C1 segment of cervical spinal cord (tissue), 14 donors: ENCODE data around the gene GALNT17.

Source experiments
- DNase-seq, 14 donors: peaks; one replicate each; lab custom pipeline; 2025; lab: John Stamatoyannopoulos, UW

GALNT17 gene

DNA sequence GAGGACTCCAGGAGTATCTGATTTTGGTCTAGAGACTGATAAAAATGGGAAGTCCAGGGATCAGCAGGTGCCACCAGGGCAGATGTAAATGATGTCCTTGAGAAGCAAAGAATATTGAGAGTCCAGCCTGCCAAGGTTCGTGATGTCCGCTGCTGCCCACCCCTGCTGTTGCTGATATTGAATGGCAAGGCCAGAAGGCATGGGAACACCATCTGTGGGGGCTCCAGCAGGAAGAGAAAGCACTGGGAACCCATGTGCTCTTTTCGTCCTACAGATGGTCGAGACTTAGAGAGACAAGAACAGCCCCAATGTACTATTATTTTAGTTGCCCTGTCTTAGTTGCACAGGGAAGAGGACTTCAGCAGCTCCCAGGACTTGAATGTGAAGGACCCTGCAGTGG is 363.9 kb downstream of the GALNT17 start:
- DNase-seq = peak in 1 of 14 donors; percentile 51

DNA sequence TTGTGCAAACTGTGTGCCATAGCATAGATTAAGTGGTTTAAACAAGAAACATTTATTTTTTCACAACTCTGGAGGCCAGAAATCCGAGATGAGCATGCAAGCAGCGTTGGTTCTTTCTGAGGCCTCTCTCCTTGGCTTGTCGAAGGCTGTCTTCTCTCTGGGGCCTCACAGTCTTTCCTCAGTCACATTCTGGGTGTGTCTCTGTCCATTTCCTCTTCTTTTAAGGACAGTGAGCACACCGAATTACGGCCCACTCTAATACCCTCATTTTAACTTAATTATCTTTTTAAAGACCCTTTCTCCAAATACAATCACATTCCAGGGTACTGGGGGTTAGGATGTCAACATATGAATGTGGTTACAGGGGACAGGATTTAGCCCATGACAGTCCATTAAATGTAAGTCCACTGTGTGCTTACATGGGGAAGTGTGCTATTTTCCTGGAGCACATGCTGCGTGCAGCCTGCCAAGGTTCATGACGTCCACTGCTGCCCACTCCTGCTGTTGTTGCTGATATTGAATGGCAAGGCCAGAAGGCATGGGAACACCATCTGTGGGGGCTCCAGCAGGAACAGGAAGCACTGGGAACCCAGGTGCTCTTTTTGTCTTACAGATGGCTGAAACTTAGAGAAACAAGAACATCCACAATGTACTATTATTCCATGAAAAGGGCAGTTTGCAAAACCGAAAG is 365.5 kb downstream of the GALNT17 start:
- peak in 4 of 14 donors; percentile 13 to 98 (median 19) for DNase-seq

DNA sequence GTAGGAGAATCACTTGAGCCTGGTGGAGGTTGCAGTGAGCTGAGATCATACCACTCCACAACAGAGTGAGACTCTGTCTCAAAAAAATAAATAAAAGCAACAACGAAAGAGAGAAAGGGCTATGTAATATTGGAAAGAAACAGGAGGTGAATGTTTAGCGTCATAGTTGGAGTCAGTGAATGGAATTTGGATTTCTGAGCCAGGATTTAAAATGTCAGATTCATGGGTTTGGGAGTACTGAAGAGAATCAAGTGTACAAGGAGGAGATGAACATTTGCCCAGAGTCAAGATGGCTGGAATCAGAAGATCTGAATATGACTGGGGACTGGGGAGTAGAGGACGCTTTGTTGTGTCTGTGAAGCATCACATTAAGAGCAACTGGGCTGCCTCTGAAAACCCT is 366.4 kb downstream of the GALNT17 start:
- no peak for DNase-seq

DNA sequence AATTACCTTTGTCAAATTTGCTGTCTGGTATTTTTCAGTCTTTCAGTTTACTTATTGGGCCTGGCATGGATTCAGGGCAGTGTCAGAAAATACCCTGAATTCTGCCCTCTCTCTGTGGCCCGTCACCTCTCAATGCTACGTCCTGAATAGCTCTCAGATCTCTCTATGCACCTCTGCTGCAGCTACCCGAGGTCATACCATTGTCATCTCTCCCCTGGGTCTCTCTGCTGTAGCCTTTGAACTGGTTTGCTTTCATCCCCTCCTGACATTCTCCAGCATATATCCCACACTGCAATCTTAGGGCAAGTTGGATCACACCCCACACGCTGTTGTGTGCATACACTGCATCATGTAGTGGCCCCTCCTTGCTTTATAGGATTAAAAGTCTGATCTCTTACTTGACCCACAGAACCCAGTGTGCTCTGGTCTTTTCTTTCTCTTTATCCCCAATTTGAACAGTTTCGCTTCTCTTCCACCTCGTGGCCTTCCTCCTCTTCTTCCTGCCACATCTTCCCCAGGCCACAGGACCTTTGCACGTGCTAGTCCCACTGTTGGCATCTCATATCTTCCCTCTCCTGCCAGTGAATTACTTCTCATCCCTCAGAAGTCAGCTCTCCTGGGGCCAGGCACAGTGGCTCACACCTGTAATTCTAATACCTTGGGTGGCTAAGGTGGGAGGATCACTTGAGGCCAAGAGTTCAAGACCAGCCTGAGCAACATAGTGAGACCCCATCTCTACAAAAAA is 372.9 kb downstream of the GALNT17 start:
- DNase-seq = no peak

DNA sequence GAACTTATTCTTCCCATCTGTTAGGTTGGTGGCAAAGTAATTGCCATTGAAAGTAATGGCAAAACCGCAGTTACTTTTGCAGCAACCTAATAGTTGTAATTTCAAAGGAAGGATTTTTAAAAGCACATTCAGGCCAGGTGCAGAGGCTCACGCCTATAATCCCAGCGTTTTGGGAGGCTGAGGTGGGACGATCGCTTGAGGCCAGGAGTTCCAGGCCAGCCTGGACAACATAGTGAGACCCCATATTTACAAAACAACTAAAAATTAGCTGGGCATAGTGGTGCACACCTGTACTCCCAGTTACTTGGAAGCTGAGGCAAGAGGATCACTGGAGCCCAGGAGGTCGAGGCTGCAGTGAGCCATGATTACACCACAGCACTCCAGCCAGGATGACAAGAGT is 374.9 kb downstream of the GALNT17 start:
- no peak for DNase-seq

DNA sequence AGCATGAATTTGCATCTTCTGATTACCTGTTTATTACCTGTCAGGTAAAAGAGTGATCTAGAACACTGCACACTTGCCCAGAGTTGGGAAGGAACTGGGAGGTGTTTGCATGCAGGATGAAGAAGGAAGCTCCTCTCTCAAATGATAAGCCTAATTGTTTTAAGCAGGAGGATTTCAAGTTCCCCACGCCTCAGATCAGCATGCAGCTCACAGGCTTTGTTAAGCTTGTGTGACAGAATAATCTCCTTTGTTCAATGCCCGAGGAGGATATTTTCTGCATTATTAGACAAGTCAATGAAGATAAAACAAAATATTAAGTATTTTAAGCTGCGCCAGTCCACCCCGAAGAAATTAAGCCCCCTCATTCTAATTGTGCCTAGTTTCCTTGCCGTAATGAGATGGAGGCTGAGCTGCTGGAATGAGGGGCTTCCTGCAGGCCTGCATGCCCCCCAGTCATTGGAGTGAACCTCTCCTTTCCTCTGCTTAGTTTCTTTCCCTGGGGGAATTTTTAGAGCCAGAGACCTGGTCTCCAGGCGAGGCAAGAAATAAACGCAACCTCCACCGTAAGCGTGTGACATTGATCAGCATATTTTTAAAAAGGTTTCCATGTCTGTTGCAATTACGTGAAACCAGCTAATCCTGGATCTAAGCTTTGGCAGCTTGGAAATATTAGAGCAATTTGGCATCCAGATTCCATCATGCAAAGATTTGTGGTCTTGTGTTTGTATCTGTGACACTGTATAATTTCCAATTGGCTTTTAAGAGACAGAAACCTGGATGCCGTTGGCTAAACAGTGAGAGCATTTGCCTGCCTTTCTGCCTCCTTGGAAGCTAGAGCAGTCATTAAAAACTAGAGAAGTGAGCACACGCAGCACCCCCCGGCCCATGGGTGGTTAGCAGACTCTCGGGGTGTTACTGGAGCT is 376.0 kb downstream of the GALNT17 start:
- no peak for DNase-seq

DNA sequence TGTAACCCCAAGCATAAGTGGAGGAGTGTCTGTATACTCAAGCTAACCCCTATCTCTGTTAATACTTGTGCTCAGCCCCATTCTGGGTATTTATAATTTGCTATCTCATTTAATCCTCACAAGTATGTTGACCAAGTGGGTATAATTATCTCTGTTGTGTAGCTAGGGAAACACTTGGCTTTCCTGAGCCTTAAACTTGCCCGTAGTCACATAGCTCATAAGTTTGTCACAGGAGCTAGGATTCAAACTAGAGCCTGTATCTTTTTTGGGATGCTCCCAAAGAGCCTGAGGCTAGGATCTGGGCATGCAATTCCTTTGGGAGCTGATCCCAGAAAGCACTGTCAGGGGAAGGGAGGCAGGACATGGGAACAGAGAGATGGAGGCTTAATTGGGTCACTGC is 377.4 kb downstream of the GALNT17 start:
- no peak for DNase-seq

DNA sequence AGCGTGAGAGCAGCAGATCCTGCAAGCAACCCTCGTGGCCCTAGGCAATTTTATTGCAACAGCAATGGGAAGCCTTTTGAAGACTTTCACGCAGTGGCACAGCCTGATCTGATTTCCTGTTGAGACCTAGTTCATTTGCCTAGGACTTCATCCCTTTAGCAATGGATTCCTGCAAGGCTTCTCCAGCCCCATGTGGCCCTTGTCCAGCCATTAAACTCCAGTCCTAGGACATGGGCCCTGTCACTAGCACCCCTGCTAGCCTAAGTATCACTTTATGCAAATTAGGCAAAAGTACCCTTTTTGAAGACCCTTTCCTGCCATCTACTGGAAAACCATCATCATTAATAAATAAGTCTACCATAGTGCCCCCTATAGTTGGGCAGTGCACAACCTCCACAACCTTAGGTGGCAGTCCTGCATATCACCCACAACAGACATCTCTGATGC is 379.4 kb downstream of the GALNT17 start:
- no peak for DNase-seq

DNA sequence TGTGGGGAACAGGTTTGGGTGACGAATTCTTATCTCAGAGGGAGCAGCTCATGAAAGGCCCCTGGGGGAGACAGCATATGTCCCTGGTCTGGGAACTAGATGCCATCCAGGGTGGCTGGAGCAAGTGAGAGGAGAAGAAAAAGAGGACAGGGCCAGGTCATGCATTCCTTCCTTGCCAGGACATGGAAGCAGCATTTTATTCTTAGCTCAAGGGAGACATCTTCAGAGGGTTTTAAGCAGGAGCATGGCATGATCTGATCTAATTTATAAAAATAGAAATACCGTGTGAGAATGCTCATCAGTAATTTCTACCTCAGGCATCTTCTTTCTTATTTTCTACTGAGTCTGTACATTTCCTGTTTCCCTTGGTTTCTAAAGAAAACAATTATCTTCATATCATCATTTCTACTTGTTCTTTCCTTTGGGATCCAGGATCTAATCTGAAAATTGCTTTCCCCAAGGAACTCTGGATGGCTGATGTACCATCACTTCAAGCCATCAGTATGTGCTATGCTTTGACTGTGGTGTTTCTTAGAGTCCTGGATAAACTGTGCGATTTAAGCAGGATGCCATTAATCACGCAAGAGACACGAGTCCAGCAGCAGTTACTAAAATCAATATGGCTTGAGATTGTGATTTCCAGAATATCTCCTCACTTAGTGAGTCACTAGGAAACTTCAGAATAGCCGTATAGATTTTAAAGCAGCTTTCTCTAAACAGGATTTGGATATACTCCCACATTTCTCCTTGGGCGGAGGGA is 386.2 kb downstream of the GALNT17 start:
- peak in 1 of 14 donors; percentile 25 for DNase-seq

DNA sequence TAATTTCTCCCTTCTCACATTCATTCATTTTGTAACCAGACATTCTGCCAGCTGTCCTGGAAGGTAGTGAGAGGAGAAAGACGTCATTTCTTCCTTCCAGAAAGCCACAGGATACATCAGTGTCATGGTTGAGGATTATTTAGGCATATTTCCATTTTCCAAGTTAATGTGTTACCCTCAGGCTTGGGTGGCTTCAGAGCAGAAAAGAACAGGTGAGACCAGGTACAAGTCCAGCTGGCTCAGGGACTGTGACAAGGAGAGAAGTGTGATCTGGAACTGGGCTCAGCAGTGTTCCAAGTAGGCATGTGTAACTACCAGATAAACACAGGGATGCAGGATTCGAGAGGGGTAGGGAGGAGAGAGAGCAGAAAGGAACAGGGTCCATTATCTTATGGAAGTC is 386.9 kb downstream of the GALNT17 start:
- peak in 1 of 14 donors; percentile 39 for DNase-seq

DNA sequence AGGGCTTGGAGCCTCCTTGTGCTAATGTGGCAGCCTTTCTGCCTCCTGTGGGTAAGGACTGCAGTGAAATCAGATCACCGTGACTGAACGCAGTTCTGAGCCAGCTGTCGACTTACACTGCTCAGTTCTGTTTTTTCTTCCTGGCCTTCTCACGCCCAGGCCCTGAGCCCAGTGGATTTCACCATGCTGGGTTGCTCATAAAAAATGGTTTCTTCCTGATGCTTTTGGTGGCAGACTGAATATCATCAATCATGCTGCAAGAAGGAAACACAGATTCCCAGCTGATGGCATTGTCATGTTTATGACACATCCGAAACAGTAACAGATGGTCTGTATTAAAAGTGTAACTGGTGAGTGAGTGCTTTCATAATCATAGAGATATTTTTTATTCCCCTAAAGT is 389.6 kb downstream of the GALNT17 start:
- DNase-seq = peak in 1 of 14 donors; percentile 74

DNA sequence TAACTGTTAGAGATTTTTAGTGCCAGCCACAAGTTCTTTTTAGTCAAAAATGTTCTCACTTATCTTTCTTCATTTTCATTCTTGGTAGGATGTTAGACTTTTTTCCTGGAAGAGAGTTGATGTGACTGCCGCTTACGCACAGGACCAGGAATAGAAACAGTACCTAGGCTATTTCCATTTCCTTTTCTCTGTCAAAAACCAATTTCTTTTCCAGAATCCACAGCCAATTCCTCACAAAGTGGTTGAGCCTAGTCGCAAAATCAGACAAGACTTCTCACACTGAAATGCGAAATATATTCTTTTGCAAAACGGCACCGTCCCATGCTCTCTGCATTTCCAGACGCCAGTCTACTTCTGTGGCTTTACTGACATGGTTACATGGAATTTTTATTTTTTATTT is 394.2 kb downstream of the GALNT17 start:
- no peak for DNase-seq

DNA sequence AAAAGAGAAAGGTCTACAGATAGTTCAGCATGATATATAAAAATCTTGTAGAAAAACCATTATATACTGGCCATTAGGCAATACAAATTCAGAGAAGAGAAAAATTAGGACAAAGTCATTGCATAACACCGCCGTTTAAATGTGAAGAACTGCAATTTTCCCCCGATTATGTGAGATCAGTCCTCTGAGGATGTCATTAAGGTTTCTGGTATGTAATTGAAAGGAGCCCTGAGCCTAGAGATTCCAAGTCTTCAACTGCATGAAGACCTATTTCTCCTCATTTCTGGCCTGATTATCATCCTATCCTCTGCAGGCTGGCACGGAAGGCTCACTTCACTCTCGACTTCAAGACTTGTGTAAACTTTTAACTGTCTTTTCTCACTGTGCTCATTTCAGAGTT is 395.3 kb downstream of the GALNT17 start:
- no peak for DNase-seq

DNA sequence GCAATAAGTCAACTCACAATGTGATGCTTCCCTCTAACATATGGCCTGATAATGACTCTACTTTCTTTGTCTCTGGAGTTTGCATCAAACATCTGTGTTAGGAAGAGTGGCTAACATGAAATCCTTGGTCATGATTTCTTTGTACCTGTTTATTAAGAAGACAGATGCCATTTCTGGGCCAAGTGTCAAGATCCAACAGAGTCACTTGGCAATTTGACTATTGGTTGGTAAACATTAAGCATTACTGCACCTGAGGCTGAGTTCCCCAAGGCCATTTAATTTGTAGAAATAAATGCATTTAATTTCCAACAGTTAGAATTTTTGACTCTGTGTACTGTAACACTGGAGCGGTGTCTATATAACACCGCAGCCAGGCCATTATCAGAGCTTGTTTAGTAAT is 403.7 kb downstream of the GALNT17 start:
- peak in 1 of 14 donors; percentile 75 for DNase-seq

DNA sequence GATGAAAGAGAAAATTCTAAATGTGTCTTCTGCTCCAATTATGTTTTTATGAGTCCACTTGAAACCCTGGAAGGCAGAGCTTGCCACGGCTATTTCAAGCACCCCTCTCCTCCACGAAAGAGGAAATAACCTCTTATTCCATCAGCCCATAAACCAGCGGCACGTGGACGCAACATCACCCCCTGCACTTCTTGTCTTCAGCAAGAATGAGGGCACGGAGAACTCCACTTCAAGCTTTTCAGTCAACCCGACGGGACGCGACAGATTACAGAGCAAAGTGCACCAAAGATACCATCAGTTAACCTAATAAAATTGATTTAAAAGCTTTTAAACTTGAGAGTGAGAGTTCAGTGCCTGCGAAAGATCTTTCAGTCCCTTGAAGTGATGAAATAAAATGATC is 406.3 kb downstream of the GALNT17 start:
- DNase-seq = no peak

DNA sequence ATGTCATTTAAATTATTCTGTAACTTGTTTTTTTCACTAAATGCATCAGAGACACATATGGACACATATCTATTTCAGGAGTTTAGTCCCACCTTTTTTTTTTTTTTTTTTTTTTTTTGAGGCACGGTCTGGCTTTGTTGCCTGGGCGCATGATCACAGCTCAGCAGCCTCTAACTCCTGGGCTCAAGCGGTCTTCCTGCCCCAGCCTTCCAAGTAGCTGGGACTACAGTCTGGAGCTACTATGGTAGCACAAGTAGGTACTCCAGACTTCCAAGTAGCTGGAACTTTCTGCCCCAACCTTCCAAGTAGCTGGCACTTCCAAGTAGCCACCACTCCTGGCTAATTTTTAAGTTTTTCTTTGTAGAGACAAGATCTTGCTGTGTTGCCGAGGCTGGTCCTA is 407.7 kb downstream of the GALNT17 start:
- no peak for DNase-seq

DNA sequence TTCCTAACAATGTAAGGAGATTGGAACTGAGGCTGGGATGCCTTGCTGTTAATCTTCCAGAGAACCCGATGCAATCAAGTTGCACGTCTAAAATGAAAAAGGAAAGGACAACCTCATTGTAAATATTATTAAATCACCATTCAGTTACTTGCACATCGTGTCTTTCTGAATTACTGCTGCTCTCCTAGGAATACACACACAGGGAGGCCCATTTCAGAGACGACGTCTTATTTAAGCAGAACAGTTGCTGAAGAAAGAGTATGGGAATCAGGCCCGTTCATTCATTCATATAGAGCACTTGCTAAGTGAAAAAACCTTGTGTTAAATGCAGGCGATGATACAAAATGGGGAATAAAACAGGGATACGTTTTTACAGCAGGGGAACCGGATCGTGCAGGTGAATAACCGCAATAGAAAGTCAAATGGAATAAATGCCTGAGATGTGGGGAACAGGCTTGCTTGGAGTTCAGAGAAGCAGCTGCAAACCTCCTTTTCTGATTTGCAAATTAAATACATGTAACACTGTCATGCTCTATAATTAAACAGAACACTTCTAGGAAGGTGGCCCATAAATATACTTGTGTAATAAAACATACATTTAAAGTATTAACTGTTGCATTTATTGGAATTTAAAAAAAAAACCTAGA is 409.9 kb downstream of the GALNT17 start:
- no peak for DNase-seq

DNA sequence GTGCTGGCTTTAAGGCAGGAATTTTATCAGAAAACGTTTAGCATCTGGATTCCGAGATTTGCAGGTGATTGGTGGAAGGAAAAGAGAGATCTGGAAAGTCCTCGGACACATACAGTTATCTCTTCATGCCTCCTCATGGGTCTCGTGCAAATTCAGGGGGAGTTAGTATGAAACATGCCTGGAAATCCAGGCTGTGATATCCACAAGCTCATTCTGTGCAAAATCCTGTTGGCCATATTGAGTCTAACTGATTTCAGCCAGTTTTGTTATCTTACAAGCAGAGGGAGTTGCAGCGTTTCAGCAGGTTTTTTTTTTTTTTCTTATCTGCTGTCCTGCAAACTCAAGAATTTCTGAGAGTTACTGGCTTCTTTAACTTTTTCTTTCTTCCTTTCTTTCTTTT is 411.5 kb downstream of the GALNT17 start:
- DNase-seq = peak in 1 of 14 donors; percentile 24

DNA sequence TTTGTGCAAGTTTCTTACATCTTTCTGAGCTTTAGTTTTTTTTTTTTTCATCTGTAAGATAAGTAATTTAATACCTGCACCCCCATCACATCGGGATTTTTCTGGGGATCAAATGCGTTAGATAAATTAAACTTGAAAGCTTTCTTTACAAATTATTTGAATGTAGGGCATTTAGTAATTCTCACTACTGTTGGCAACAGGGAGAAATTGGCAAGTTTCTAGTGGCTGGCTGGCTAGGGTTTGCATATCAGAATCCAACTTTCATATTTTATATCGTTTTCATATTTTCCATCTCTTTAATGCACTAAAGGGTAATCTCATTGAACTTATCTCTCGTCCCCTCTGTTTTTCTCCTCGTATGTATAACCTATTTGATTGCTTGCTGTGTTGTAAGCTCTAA is 412.9 kb downstream of the GALNT17 start:
- no peak for DNase-seq

DNA sequence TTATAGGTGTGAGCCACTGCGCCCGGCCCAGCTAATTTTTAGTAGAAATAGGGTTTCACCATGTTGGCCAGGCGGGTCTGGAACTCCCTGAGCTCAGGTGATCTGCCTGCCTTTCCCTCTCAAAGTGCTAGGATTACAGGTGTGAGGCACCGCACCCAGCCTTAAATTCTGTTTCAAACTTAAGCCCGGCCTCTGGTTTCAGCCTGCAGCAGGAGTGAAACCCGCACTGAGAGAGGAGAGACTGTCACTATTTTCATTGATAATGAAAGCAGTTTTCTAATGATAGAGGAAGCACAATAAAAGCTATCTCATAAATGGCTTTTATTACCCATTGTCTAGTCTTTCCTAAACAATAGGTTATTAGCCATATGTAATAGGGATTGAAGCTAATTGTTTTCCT is 415.5 kb downstream of the GALNT17 start:
- DNase-seq = no peak

DNA sequence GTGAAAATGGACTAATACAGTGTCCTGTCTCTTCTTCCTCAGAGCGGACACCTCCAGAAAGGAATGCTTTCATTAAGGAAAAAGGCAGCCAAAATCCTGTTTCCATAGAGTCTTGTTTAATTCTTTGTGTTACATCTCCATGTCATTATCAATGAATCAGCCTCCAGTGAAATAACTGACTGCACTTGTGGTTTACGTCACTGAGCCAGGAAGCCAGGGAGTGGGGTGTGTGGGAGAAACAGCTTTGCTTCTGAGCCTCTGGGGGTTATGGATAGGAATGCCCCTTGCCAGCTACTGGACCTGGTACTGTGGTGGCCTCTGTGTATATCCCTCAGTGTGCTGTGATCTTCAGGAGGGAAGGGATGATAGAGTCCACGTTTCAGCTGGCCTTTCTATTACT is 416.8 kb downstream of the GALNT17 start:
- no peak for DNase-seq
